Ascending aorta (tissue), 2 donors: ENCODE measurements around the gene MPHOSPH9. TPM values are rescaled to one million over a fixed set of nuclear protein-coding genes. Genes with fewer than 3 reads are reported as not detected.

ENCODE experiments used
- DNase-seq, 2 donors: peaks; one replicate each; pipeline ENCODE4 v3.0.0-alpha.2; 2019; ENCODE audit warnings: low spot score in 2 of 2
- H3K27ac ChIP-seq, 2 donors: fragments of 200-600 bp; sonication (generic); one replicate each; pipeline ENCODE4 v1.5.1; 2016 to 2017; ENCODE audit warnings: mild to moderate bottlenecking in 1 of 2
- H3K27me3 ChIP-seq: fragments of 200-600 bp; sonication (generic); one replicate; pipeline ENCODE4 v1.5.1; 2017
- H3K36me3 ChIP-seq, 2 donors: fragments of 200-600 bp; sonication (generic); one replicate each; pipeline ENCODE4 v1.5.1; 2016
- H3K4me1 ChIP-seq, 2 donors: fragments of 200-600 bp; sonication (generic); one replicate each; pipeline ENCODE4 v1.5.1; 2016 to 2017; ENCODE audit warnings: mild to moderate bottlenecking in 1 of 2
- H3K4me3 ChIP-seq, 2 donors: fragments of 200-600 bp; sonication (generic); one replicate each; pipeline ENCODE4 v1.5.1; 2016 to 2017; ENCODE audit warnings: mild to moderate bottlenecking in 1 of 2
- H3K9me3 ChIP-seq, 2 donors: fragments of 200-600 bp; sonication (generic); one replicate each; pipeline ENCODE4 v1.5.1; 2016
- CTCF ChIP-seq, 3 experiments: fragments of 200-600 bp in 2 of 3; fragments of 450-650 bp in 1 of 3; sonication (generic) in 2 of 3; IDR thresholded peaks; one replicate each; pipeline ENCODE4 v1.5.1; 2016 to 2019; ENCODE audit warnings: antibody characterized with exemption in 3 of 3, mild to moderate bottlenecking in 1 of 3, moderate library complexity in 1 of 3
- intact Hi-C: fragments of 100-400 bp; cut with DNase I; formaldehyde crosslinking; loops from one replicate; pipeline ENCODE4 v1.15.1; 2023
- total RNA-seq: library from RNA; depleted of rRNA; stranded (reverse); fragments of >200 nt; gene quantifications from one replicate; pipeline ENCODE4 v1.1.0, GENCODE V29; 2016

MPHOSPH9 gene
- total RNA-seq, 1 donor from 2014 or later: 21.6 TPM

- H3K36me3 ChIP-seq: no peaks in the 10 kb centered on the region
- H3K4me1 ChIP-seq: peaks cover 2 to 18% of the 10 kb centered on the region in 2 donors
- H3K4me3 ChIP-seq: peak overlapping the region in 1 of 2 donors; percentile 82
- intact Hi-C loops: no loop called here
- no peaks in the 10 kb centered on the region for H3K27me3 ChIP-seq
- DNase-seq: no peak
- H3K27ac ChIP-seq: peak overlapping the region; percentile 81 to 88
- H3K9me3 ChIP-seq: no peaks in the 10 kb centered on the region
- no peak for TF ChIP-seq CTCF (IDR thresholded peaks at IDR 0.05)
Observed at GRCh38 chr12:123149088-123149487, 83.9 kb downstream of the MPHOSPH9 start.

GRCh38 chr12:123148655-123149054 is 84.3 kb downstream of the MPHOSPH9 start:
- Histone ChIP-seq H3K4me1 (peaks cover 2 to 18% of the 10 kb centered on the region in 2 donors), H3K4me3 (no peak overlapping the region), H3K36me3 (no peaks in the 10 kb centered on the region), H3K27ac (peak overlapping the region in 1 of 2 donors; percentile 81), H3K9me3 (no peaks in the 10 kb centered on the region), H3K27me3 (no peaks in the 10 kb centered on the region)
- TF ChIP-seq CTCF (IDR thresholded peaks at IDR 0.05): no peak
- intact Hi-C loops: no loop called here
- peak in 1 of 2 donors; percentile 13 for DNase-seq

- Histone ChIP-seq H3K27ac (no peak overlapping the region), H3K4me3 (no peak overlapping the region), H3K27me3 (no peaks in the 10 kb centered on the region), H3K4me1 (peaks cover 6 to 18% of the 10 kb centered on the region in 2 donors), H3K36me3 (no peaks in the 10 kb centered on the region), H3K9me3 (no peaks in the 10 kb centered on the region)
- intact Hi-C loops: no loop called here
- no peak for TF ChIP-seq CTCF (IDR thresholded peaks at IDR 0.05)
- DNase-seq: no peak
Observed at GRCh38 chr12:123148223-123148622, 84.7 kb downstream of the MPHOSPH9 start.

GRCh38 chr12:123145211-123145610 is 87.7 kb downstream of the MPHOSPH9 start:
- peak in 1 of 2 donors; percentile 60 for DNase-seq

GRCh38 chr12:123143736-123144461 is 89.0 kb downstream of the MPHOSPH9 start:
- TF ChIP-seq CTCF (IDR thresholded peaks at IDR 0.05): no peak

More at GRCh38 chr12:123145211-123145610, 87.7 kb downstream of the MPHOSPH9 start:
- no peak for TF ChIP-seq CTCF (IDR thresholded peaks at IDR 0.05)
- no peaks in the 10 kb centered on the region for H3K9me3 ChIP-seq
- H3K27me3 ChIP-seq: no peaks in the 10 kb centered on the region
- H3K4me1 ChIP-seq: peaks cover 16 to 34% of the 10 kb centered on the region in 2 donors
- H3K27ac ChIP-seq: no peak overlapping the region
- intact Hi-C loops: no loop called here
- no peak overlapping the region for H3K4me3 ChIP-seq
- H3K36me3 ChIP-seq: no peaks in the 10 kb centered on the region

More at GRCh38 chr12:123143736-123144461, 89.0 kb downstream of the MPHOSPH9 start:
- H3K27me3 ChIP-seq: no peaks in the 10 kb centered on the region
- no peaks in the 10 kb centered on the region for H3K9me3 ChIP-seq
- peak in 1 of 2 donors; percentile 13 for DNase-seq
- no peaks in the 10 kb centered on the region for H3K36me3 ChIP-seq
- peak overlapping the region; percentile 60 to 75 for H3K27ac ChIP-seq
- no peak overlapping the region for H3K4me3 ChIP-seq
- H3K4me1 ChIP-seq: peaks cover 19 to 31% of the 10 kb centered on the region in 2 donors
- intact Hi-C loops: no loop called here
